Activated naive CD8-positive, alpha-beta T cell treated with anti-CD3 and anti-CD28 coated beads, Interleukin-2, amount 50 U/mL, for 16 hours (primary cell): ENCODE results near the gene NAA40.

Experiments used
- DNase-seq: peaks from one replicate; pipeline ENCODE4 v3.0.0-alpha.2; 2020; ENCODE audit warnings: low read depth, low spot score

Gene NAA40

DNA sequence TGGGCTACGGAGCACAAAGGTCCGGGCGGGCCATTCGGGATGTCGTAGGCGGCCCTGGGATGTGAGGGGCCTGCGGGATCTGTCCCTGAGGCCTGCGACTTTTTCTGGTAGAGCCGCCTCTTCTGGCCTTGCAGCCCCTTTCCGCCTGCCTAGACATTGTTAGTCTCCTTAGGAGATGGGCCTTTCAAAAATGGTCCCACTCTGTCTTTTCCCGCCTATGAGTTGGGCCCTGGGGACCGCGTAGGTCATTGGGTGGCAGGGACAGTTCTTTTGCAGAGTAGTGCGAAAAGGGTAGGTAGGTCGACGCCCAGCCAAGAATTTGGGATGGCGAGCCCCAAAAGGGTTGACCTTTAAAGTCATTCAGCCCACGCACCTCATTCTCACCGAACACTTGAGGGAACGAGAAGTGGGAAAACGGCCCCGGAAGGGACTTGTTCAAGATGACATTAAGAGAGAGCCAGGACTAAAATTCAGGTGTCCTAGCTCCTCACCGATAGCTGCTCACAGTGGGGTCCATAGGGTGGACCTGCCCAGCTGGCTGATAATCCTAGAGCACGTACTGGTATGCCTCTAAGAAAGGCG, 48.2 kb downstream of the NAA40 start:
- no peak for DNase-seq

DNA sequence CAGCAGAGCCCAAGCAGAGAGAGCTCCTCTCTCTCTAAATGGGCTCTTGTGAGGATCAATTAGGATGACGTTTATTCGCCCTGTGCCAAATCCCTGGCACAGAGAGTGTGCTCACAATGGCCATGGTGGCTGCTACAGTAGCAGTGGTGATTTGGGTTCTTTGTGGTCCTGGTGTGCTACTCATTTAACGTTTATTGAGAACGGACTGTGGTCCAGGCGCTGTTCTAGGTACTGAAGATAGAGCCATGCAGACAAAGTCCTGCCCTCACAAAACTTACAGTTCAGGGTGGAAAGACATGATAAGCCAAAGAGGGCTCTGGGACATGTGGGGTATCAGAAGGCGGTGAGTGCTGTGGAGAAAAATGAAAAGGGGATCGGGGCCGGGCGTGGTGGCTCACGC, 52.8 kb downstream of the NAA40 start:
- DNase-seq = no peak

DNA sequence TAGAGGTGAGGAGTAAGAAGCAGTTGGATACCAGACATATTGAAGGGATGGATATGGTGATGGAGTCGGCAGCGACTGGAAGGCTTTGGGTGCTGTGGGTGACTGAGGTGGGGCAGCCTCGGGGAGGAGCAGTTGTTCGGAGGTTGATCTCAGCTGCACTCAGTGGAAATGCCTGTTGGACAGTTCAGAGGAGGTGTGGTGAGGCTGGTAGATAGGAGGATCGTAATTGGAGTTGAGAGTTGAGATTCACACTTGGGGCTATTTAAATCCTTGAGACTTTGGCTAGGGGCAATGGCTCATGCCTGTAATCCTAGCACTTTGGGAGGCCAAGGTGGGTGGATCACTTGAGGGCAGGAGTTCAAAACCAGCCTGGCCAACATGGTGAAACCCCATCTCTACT, 54.3 kb downstream of the NAA40 start:
- no peak for DNase-seq

DNA sequence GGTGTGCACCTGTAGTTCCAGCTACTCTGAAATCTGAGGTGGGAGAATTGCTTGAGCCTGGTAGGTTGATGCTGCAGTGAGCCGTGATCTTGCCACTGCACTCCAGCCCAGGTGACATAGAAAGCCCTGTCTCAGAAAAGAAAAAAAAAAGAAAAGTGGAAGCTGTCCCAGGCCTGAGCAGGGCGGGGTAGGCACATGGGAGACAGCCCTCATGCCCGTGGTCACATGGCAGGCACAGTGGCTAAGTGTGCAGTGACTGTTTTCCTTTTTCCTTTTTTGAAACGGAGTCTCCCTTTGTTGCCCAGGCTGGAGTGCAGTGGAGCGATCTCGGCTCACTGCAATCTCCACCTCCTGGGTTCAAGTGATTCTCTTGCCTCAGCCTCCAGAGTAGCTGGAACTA, 55.2 kb downstream of the NAA40 start:
- no peak for DNase-seq

DNA sequence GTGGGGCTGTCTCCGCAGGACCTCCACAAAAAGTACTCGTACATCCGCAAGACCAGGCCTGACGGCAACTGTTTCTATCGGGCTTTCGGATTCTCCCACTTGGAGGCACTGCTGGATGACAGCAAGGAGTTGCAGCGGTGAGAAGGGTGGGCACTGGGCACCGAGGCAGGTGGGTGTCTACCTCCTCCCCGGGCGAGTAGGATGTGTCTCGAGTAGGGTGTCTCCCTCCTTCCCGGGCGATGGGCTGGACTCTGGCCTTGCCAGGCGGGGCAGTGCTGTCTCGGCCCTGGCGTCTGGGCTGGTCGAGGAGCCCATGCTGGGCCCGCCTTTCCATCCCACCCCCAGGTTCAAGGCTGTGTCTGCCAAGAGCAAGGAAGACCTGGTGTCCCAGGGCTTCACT, 57.7 kb downstream of the NAA40 start:
- DNase-seq = no peak

DNA sequence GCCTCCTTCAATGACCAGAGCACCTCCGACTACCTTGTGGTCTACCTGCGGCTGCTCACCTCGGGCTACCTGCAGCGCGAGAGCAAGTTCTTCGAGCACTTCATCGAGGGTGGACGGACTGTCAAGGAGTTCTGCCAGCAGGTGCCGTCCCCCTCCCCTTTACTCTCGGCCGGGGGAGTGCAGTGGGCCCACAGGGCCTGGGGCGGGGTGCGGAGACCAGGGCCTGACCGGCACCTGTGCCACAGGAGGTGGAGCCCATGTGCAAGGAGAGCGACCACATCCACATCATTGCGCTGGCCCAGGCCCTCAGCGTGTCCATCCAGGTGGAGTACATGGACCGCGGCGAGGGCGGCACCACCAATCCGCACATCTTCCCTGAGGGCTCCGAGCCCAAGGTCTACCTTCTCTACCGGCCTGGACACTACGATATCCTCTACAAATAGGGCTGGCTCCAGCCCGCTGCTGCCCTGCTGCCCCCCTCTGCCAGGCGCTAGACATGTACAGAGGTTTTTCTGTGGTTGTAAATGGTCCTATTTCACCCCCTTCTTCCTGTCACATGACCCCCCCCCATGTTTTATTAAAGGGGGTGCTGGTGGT, 58.4 kb downstream of the NAA40 start:
- DNase-seq = no peak

DNA sequence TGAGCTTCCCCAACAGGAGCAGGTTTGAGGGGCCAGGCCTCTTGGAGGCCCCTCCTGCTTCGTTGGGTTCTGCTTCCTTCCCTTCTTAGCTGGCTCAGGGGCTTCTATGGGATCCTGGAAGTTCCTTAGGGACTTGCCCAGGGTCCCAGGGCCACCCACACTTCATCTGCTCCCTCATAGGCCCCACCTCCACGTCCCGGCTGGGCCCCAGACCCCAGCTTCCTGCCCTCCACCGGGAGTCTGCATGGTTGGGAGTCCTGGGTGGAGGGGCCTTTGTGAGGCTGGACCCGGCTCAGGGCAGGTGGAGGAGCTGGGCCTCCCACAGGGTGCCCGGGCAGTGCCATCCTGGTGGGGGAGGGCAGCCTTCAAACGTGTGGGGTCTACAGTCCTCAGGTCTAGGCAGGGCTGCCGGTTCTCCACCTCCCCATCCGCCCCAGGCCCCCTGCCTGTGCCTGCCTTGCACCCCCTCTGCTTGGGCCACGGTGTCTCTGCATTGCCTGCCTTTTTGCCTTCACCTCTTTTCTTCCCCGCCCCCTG, 59.1 kb downstream of the NAA40 start:
- no peak for DNase-seq

DNA sequence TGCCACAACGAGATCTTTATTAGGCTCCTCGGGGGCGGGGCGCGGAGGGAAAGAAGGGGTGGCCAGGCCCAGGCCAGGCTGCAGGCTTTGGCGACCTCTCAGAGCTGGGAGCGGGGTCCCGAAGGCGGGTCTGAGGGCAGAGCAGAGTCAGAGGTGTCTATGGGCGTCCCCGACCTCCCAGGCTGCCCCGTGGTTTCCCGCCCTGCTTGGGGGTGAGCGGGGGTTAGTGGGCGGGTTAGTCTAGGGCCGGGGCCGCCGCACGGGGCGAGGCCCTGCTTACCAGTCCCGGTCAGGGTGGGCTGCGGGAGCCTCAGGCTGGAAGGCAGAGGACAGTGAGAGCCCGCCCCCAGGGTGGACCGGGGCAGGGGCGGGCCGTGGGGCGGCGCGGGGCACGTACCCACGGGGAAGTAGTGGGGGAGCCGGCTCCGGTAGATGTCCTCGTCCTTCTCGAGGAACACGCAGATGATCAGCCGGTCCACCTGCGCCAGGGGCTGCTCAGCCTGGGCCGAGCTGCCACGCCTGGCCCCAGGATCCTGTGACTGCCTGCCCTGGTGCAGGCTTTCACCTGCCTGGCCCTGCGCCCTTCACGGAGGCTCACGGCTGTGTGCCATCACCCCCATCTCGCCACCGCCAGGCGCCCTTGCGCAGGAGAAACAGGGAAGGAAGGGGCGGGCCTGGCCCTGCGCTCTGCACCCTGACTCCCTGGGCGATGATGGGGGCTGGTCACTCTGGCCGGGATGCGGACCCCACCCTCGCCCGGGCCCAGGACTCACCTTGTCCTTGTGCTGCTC, 60.0 kb downstream of the NAA40 start:
- no peak for DNase-seq

DNA sequence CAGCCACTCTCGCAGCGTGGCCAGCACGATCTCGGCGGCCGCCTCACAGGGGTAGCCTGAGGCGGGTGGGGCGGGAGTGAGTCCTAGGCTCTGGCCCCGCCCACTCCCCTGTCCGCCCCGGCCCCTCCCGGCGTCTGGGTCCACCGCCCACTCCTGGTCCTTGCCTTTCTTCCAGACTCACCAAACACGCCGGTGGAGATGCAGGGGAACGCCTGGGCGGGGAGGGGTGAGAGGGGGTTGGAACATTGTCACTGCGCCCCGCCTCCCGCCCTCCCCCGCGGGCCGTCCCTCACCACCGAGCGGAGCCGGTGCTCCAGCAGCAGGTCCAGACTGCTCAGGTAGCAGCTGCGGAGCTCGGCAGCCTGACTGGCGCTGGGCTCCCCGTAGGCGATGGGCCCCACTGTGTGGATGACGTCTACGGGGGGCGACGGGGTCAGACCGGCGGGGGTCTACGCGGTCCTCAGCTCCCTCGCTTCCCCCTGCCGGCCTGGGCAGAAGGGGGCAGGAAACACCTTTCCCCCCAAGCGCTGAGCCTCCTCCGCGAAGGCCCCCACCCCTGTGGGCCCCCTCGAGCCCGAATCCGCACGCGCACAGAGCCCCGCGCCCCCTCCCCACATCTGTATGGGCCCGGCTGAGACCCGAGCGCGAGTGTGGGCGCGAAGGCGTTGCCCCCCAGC, 60.7 kb downstream of the NAA40 start:
- peak; percentile 25 for DNase-seq

DNA sequence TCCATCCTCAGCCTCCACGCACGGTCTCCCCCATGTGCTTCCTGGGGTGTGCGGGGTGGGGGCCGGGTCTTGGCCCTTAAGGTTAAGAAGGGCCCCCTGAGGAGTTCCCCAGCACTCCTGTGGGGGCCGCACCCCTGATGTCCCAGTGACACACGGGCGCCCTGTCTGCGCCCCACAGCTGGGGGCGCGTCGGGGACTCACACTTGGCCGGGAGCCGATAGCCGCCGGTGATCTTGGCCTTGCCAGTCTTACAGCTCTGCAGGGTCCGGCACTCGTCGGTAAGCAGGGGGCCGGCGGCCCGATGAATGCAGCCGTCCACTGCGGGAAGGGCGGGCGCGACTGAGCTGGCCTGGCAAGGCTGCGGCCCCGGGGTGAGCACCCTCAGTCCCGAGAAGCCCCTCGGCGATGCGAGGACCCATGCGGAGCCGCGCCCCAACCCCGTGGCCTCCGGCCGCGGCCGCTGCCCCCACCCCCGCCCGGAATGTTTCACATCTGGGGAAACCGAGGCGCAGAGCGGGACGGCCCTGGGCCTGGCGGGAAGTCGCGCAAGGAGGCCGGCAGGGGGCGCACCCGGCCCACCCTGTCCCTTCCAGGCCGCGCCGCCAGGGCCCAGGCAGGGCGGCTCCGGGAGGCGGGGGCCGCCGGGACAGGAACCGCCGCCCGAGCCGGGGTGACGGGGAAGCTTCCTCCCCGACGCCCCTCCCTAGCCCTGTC, 61.4 kb downstream of the NAA40 start:
- peak; percentile 44 for DNase-seq

DNA sequence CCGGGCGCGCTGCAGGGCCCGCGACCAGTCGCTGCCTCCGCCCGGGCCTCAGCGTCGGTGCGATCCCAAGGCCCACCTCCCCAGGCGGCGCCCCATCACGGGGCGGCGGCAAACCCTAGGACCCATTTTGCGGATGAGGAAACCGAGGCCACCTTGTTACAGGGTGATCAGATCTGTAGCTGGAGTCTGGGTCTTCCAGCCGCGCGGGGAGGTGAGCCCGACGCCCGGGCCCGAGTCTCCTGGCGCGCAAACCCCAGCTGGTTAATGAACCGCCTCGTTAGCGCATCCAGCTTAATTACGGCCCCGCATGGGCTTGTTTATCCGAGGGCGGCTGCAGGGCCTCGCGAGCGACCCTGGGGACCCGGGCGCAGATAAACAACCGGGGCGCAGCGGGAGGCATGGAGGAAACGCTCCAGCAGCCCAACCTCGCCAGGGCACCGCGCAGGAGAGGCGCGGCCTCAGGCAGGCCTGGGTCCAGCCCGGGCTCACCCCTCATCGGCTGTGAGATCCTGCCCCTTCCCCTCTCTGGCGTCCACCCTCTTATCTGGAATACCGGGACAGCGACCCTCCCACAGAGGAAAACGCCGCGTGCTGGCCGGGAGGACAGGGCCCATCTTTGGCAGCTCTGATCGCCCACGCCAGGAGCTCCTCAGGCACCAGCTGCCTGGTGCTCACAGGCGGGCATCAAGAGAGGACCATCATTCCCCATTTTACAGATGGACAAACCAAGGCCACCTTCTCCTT, 62.1 kb downstream of the NAA40 start:
- no peak for DNase-seq

DNA sequence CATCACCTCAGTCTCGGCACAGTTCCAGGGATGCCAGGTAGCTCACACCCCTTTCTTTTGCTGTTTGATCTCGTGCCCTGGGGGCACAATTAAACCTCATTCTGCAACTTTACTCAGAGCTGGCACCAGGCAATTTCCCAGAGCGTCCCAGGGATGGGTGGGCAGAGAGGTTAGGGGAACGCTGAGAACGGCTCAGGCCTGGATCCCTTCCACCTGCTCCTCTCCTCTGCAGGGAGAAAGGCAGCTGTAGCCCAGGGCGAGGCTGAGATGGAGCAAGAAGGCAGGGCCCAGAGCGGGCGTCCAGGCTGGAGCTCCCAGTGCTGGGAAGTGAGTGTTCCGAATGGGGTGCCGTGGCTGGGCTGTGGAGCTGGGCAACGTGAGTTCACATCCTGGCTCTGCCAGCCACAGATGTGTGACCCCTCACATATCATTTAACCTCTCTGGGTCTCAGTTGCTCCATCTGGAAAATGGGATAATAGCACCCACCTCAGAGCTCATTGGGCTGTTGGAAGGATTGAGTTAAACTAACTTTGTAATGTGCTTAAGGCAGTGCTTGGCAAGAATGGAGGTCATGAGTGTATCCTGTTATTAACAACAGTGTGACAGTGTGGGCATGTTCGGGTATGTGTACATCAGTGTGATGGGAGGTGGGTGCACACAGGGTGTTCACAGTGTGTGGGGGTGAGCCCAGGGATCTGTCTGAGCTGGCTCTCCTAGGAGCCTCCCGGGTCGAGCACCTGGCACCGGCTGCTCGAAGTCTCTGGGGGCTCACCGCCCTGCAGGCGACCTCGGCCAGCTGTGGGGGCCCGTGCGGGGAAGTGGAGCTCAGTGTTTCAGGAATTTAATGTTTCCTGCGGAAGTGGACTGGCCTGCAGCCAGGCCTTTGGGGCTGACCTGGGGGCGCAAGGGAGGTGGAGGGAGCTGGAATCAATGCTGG, 63.0 kb downstream of the NAA40 start:
- no peak for DNase-seq

DNA sequence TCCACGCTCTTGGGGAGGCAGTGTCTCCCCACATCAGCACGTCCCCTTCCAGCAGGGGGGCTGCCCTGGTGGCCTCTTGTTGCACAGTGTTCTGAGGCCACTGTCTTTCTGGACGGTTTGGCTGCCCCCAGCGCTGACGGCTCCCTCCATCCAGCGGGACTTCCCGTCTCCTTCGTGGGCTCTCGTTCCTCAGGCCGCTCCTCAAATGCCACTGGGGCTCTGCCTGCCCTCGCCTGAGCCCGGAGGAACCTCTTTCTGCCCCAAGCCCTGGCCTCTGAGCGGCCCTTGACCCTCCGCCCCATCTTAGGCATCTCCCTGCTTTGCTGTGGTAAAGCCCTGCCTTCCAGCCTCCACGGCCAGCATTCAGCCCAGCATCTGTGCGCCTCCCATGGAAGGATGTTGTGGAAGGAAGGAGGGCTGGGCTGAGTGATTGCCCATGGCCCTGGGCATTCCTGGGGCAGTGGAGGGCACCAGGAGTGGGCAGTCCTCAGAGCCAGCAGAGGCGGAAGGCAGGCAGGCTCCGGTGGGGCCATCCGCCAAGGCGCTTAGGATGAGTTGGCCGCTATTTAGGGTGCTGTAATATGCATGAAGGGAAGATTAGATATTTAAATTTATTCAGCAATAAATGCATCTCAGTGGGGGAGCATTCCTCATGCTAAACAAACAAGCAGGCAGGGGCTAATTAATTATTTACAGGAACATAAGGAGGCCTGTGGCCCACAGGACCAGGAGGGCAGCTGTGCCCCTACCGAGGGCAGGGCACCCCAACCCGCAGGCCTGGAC, 65.2 kb downstream of the NAA40 start:
- no peak for DNase-seq

DNA sequence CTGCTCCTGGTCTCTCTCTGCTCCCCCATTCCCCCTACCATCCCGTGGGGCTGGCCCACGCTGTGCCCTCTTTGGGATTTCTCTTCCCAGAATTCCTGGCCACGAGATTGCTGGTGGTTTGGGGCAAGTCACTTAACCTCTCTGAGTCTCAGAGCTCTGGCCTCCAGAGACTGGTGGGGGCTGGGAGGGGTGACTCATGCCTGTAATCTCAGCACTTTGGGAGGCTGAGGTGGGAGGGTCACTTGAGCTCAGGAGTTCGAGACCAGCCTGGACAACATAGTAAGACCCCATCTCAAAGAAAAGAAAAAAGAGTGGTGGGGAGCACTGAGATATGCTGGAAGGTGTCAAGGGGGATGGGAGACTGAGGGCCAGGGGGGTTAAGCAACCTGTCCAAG, 65.8 kb downstream of the NAA40 start:
- DNase-seq = no peak

DNA sequence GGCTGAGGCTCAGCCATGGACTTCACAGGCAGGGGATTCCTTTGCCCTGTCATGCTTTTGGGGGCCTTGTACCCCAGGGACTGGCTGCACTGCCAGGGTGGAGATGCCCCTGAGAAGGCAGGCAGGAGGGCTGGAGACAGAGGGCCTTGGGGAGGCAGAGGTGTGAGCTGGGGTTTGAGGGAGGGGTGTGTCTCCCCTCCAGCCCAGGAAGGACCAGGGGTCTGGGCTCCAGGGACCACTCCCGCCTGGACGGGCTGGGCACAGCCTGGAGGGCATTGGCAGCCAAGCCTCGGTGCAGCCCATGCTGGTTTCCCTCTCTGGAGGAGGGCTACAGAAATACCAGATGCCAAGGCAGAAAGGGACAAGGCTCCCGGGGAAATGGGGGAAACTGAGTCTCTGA, 66.9 kb downstream of the NAA40 start:
- DNase-seq = no peak

DNA sequence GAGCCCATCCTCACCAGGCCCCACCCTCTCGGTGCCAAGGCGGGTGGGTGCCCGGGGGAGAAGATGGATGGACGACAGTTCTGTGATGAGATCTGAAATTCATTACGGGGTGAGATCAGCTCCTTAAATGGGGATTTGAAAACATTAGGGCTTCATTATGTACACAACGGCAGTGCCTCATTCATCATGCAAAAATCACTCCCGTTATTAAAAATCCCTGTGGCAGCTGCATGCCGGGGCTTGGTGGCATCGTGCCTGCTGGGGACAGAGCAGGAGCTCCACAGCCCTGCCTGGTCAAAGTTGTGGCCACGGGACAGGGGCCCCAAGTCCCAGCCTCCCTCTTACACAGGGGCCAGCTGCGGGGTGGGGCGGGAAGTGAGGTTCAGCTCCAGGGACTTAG, 67.6 kb downstream of the NAA40 start:
- no peak for DNase-seq
